Thoracic aorta (tissue), 2 donors: ENCODE results near the gene HMG20A. TPM values are rescaled to one million over a fixed set of nuclear protein-coding genes. Genes with fewer than 3 reads are reported as not detected.

Source experiments
- ATAC-seq: fragments of 150-250 bp; one replicate; pipeline ENCODE4 v1.8.0; 2017; ENCODE audit warnings: low read depth; ENCODE audit not compliant: insufficient number of reproducible peaks, low FRiP score
- DNase-seq: peaks from one replicate; pipeline ENCODE4 v3.0.0-alpha.2; 2020; ENCODE audit warnings: low spot score
- H3K27ac ChIP-seq, 2 donors: fragments of 200-600 bp; sonication (generic); 1 replicate in 1 of 2; 2 replicates in 1 of 2; pipeline ENCODE4 v1.5.1; 2016; ENCODE audit warnings: mild to moderate bottlenecking in 2 of 2, moderate library complexity in 2 of 2
- H3K27me3 ChIP-seq: fragments of 200-600 bp; sonication (generic); replicated peaks from 2 replicates; pipeline ENCODE4 v1.6.0; 2016; ENCODE audit warnings: mild to moderate bottlenecking; ENCODE audit not compliant: insufficient read depth
- H3K36me3 ChIP-seq: fragments of 200-600 bp; sonication (generic); one replicate; pipeline ENCODE4 v1.5.1; 2016
- H3K4me1 ChIP-seq, 2 donors: fragments of 200-600 bp; sonication (generic); 1 replicate in 1 of 2; 2 replicates in 1 of 2; pipeline versions ENCODE4 v1.5.1 to v1.6.0; 2016; ENCODE audit warnings: low read depth in 2 of 2, mild to moderate bottlenecking in 1 of 2; ENCODE audit not compliant: control insufficient read depth in 1 of 2
- H3K4me3 ChIP-seq: fragments of 200-600 bp; sonication (generic); 2 replicates; pipeline ENCODE4 v1.5.1; 2016; ENCODE audit warnings: mild to moderate bottlenecking
- H3K9me3 ChIP-seq: fragments of 200-600 bp; sonication (generic); 2 replicates; pipeline ENCODE4 v1.5.1; 2016
- CTCF ChIP-seq: fragments of 200-600 bp; sonication (generic); IDR thresholded peaks from one replicate; pipeline ENCODE4 v1.5.1; 2019; ENCODE audit warnings: antibody characterized with exemption
- total RNA-seq, 2 donors: library from RNA; depleted of rRNA; stranded (reverse); fragments of >200 nt; gene quantifications; one replicate each; pipeline versions ENCODE4 v1.1.0 to v1.2.3, GENCODE V29; 2016

HMG20A gene
- total RNA-seq, 2 donors from 2014 or later: 25.7 to 47.3 TPM

GRCh38 chr15:77487469-77487842, 66.8 kb downstream of the HMG20A start:
- ATAC-seq (no peak), DNase-seq (no peak)
- Histone ChIP-seq H3K27ac (no peak overlapping the region), H3K9me3 (no peaks in the 10 kb centered on the region), H3K27me3 (no peaks in the 10 kb centered on the region), H3K4me1 (peaks cover 5 to 13% of the 10 kb centered on the region in 2 donors), H3K36me3 (peaks cover 10% of the 10 kb centered on the region), H3K4me3 (no peak overlapping the region)
- no peak for TF ChIP-seq CTCF

GRCh38 chr15:77487888-77488287, 67.2 kb downstream of the HMG20A start:
- H3K36me3 ChIP-seq: peaks cover 10% of the 10 kb centered on the region
- no peak overlapping the region for H3K27ac ChIP-seq
- no peaks in the 10 kb centered on the region for H3K27me3 ChIP-seq
- no peak overlapping the region for H3K4me3 ChIP-seq
- ATAC-seq (no peak), DNase-seq (no peak)
- no peak for TF ChIP-seq CTCF
- peaks cover under 1 to 13% of the 10 kb centered on the region in 2 donors for H3K4me1 ChIP-seq
- no peaks in the 10 kb centered on the region for H3K9me3 ChIP-seq

- Histone ChIP-seq H3K9me3 (no peaks in the 10 kb centered on the region), H3K27ac (no peak overlapping the region), H3K27me3 (no peaks in the 10 kb centered on the region), H3K4me1 (peaks cover 0 to 23% of the 10 kb centered on the region in 2 donors), H3K4me3 (no peak overlapping the region), H3K36me3 (peaks cover 4% of the 10 kb centered on the region)
- DNase-seq (no peak), ATAC-seq (no peak)
- TF ChIP-seq CTCF: no peak
These were observed 69.0 kb downstream of the HMG20A start for GRCh38 chr15:77489647-77490046.

GRCh38 chr15:77493324-77493907, 72.7 kb downstream of the HMG20A start:
- no peak for TF ChIP-seq CTCF
- no peaks in the 10 kb centered on the region for H3K9me3 ChIP-seq
- H3K36me3 ChIP-seq: no peaks in the 10 kb centered on the region
- DNase-seq: no peak
- H3K27ac ChIP-seq: no peak overlapping the region
- no peaks in the 10 kb centered on the region for H3K27me3 ChIP-seq
- H3K4me3 ChIP-seq: no peak overlapping the region
- peaks cover 18 to 45% of the 10 kb centered on the region in 2 donors for H3K4me1 ChIP-seq
- ATAC-seq: no peak

- no peak for TF ChIP-seq CTCF
- Histone ChIP-seq H3K36me3 (no peaks in the 10 kb centered on the region), H3K4me3 (no peak overlapping the region), H3K27me3 (no peaks in the 10 kb centered on the region), H3K27ac (no peak overlapping the region), H3K9me3 (no peaks in the 10 kb centered on the region), H3K4me1 (peaks cover 20 to 51% of the 10 kb centered on the region in 2 donors)
- ATAC-seq (no peak), DNase-seq (no peak)
These were observed 73.6 kb downstream of the HMG20A start for GRCh38 chr15:77494073-77494867.
